Measurements from ENCODE around the gene AKAP13.

AKAP13 gene

DNA sequence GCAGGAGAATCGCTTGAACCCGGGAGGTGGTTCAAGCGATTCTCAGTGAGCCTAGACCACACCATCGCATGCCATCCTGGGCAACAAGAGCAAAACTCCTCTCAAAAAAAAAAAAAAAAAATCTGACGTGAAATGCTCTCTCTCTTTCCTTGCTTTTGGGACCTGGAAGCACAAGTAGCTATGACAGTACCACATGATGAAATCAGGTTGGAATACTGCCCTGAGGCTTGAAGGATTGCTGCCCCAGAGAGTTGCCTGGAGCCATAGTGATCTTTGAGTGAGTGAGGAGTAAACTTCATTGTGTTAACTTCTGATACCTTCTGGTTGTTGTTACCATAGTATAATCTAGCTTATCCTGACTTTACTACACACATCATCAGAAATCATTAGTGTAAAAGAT is 23.3 kb downstream of the AKAP13 start:
- no peak overlapping the region for H3K4me3 ChIP-seq (ENCODE audit: low read length)

DNA sequence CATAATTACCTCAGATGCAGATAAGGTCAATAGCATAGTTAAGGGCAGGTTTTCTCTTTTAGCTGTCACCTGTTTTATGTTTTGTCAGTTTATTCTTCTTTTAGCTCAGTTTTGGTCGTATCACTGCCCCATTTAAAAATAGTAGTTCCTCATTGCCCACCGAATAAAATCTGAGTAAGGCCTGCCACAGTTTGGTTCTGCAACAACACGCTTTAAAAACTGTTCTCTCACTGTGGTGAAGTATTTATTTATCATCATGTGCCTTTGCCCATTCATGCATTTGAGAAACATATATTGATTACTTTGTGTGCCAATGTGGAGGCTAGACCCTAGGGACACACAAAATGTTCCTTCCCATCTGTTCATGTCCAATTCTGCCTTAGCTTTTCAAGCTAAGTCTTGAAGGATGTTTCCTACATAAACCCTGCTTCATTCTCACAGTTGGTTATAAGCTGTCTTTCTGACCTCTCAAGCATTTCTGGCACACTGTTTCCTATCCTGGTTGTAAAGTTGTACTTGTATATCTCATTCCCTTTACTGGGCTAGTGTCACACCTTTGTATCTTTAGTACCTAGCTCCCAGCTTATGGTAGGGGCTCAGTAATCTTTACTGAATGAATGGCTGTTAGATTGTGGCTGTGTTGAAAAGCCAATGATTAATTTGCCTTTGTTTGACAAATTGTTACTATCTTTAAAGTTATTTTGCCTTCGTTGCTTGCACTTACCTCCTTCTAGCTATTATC is 23.9 kb downstream of the AKAP13 start:
- no peak for DNase-seq (ENCODE audit: low read depth, low spot score)
- no peak overlapping the region for H3K4me3 ChIP-seq (ENCODE audit: low read length)

More for the DNA sequence above, 23.3 kb downstream of the AKAP13 start:
- no peak for DNase-seq (ENCODE audit: low read depth, low spot score)

DNA sequence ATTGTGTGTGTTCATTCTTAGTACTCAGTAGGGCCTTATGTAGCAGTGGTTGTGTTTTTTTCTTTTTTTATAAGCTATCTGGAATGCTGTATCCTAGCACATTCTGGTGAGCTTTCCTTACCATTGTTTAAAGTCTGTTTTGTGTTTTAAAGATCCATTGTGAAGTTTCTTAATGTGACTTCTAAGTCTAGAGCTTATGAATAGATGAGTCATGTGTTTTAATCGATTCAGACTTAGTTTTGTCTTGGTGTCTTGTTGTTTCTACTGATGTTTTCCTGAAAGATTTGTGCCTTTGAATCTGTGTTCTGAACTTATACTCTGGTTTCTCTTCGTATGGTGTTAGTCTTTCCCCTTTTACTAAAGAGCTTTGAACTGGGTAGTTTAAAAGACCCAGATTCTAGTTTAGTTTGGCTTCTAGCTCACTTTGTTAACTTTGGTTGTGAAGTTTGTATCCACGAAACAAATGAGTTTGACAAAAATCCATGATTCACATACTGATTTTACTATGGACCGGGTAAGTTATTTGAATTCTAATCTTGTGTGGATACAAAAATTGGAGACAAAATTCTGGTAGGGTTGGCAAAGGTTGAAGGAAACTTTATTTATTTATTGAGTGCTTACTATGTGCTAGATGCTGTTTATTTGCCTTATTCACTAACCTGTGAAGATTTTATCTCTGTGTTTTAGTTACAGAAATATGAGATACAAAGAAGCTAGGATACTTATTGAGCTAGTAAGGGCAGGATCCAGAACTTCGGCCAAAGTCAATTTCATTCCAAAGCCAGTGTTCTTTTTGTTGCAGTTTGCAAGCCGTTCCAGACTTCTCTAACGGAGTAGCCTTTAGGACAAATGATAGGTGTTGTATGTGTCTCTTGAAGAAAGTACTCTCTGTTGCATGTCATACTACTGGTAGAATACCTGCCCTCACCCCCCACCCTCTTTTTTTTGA is 24.8 kb downstream of the AKAP13 start:
- DNase-seq (ENCODE audit: low read depth, low spot score) = no peak
- no peak overlapping the region for H3K4me3 ChIP-seq (ENCODE audit: low read length)

DNA sequence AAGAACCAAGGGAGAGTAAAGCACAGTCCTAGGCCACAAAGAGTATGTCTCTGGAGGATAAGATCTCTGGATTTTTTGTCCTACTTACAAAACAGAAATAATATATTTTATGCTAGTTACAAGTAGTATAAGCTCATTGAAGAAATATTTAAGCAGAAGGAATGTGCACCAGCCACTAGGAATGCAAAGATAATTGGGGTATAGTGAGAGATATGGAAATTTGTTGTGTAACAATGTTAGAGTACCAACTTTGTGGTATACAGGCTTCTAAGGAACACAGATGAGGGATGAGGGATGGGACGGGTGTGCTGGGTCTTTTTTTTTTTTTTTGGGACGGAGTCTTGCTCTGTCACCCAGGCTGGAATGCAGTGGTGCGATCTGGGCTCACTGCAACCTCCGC is 26.5 kb downstream of the AKAP13 start:
- no peak for DNase-seq (ENCODE audit: low read depth, low spot score)
- H3K4me3 ChIP-seq (ENCODE audit: low read length) = no peak overlapping the region

DNA sequence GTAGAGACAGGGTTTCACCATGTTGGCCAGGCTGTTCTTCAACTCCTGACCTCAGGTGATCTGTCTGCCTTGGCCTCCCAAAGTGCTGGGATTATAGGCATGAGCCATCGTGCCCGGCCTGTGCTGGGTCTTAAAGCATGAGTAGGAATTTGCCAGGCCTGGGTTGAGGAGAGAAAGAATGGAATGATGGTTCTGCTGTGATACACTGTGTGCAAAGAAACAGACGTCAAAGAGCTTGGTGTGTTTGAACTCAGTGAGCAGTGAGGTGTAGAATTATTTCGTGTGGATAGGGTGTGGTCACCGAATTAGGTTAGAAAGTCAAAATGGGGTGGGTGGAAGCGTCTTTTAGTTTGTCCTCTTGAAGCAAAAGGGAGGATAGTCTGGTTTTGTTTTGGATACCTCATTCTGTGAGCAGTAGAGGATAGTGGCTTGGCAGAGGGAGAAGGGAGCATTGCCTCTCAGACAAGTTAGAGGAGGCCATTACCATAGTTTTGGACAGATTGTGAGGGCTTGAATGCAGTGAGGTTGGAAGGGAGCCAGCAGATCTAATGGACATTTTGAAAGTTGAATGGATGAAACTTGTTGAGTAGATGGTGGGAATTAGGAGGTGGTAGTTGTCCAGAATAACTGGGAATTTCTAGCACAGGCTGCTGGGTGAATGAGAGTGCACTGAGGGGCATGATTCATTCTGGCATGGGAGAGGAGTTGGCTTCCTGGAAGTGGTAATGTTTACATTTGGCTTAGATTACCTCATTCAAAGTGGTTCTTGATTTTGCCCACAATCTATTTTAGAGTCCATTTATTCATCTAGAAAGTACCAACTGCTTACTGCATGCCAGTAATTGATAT is 27.2 kb downstream of the AKAP13 start:
- H3K4me3 ChIP-seq (ENCODE audit: low read length) = no peak overlapping the region
- DNase-seq (ENCODE audit: low read depth, low spot score) = no peak

DNA sequence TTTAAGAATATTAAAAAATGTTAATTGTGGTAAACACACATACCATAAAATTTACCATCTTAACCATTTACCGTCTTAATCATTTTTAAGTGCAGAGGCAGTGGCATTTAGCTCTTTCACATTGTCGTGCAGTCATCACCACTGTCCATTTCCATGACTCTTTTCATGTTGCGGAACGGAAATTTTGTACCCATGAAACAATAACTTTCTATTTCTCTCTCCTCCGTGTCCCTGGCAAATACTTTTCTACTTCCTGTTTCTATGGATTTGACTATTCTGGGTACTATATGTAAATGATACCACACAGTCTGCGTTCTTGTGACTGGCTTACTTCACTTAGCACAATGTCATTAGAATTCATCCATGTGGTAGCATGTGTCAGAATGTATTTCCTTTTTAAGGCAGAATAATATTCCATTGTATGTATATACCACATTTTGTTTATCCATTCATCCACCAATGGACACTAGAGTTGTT is 27.9 kb downstream of the AKAP13 start:
- no peak overlapping the region for H3K4me3 ChIP-seq (ENCODE audit: low read length)
- no peak for DNase-seq (ENCODE audit: low read depth, low spot score)

DNA sequence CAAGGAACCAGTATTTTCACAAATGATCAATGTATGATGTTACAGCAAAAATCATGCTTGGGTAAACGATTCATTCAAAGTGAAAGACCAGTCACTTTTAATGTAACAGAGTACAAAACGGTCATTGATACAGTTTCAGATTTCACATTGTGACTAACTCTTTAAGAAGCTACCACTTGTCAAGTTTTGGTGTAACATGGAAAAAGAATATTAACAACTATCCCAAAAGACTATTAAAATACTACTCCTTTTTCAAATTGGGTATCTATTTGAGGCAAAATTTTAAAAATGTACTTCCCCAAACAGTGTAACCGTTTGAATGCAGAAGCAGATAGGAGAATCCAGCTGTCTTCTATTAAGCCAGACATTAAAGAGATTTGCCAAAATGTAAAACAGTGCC is 31.7 kb downstream of the AKAP13 start:
- no peak overlapping the region for H3K4me3 ChIP-seq (ENCODE audit: low read length)
- DNase-seq (ENCODE audit: low read depth, low spot score) = no peak

DNA sequence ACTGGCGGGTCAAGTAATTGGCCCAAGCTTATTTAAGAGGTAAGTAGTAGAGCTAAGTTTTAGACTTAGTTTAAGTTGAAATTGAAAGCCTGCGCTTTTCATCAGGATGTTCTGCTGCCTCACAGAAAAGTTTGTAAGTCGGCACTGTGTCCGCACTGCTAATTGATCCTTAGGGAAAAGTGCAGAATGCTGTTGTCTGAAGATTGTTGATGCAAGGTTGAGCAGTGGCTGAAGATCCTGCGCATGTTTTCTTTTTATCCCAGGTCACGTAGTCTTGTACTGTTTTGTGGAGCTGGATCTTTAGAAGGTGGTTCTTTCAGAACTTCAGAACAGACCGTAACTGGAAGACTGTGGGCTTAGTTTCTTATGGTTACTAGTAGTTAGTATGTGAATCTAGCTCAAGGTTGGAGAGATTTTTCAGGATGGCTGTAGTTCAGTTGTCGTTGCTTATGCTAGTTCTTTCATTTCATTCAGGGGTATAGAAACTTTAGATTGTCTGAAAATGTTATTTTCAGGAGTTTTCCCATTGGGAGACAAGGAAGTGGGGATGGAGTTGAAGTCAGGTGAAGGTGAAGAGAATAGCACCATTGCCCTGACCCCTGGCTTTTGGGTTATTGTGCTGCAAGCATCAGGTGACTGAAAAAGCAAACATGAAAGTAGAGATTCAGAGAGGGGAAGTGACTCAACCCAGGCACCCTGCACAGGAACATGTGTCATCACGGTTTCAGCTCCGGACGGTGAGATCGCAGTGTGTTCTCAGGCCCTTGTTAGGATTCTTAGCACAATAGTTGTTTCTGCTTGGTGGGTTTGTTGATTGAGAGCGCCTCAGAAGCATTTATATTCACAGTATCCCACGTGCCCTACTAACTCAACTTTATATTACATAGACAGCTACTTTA is 32.8 kb downstream of the AKAP13 start:
- peak; percentile 8 for DNase-seq (ENCODE audit: low read depth, low spot score)
- H3K4me3 ChIP-seq (ENCODE audit: low read length) = no peak overlapping the region

DNA sequence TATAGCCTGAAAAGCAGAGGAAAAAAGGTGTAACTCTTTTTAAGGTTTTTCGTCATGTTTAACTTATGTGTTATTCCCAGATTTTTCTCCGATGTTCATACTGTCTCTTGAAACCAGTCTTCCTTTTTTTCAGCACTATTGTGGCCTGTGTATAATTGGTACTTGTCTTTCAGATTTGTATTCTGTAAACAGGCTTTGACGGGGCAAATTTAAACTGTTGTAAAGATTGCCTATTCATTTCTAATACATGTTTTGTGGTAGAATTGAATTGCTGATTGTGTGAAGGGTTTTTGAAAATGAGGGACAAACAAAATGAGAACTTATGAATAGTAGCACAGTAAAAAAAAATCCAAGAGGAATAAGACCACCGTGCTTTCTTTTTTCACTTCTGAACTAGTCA is 33.6 kb downstream of the AKAP13 start:
- no peak for DNase-seq (ENCODE audit: low read depth, low spot score)
- H3K4me3 ChIP-seq (ENCODE audit: low read length) = no peak overlapping the region

DNA sequence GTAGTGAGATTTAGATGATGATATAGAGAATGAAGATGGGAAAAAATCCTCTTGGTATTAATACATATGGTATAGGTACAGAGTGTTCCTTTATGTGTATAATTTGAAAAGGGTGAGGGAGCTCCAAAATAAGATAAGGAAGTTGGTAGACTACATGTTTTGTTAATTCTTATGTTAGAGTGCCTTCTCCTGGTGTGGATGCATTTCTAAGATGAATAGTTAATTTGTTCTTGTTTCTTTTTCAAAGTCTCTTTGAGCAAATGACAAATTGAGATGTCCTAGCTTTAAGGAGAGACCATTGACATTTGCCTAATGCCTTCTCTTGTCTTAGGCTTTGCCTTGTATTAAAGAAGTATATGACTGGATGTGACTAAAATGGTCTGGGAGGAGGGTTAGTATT is 34.1 kb downstream of the AKAP13 start:
- DNase-seq (ENCODE audit: low read depth, low spot score) = peak; percentile 6
- H3K4me3 ChIP-seq (ENCODE audit: low read length) = no peak overlapping the region

DNA sequence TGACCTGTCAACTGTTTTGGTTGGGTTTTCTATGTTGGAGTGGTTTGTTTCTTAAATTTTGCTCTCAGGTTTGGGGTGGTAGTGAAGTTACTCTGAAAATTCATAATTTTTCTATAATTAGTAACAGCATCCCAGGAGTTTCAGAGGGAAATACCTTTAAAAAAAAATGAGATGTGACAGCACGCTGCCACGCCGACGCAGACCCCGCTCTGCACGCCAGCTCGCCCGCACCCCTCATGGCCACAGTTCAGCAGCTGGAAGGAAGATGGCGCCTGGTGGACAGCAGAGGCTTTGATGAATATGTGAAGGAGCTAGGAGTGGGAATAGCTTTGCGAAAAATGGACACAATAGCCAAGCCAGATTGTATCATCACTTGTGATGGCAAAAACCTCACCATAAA is 34.6 kb downstream of the AKAP13 start:
- no peak for DNase-seq (ENCODE audit: low read depth, low spot score)

DNA sequence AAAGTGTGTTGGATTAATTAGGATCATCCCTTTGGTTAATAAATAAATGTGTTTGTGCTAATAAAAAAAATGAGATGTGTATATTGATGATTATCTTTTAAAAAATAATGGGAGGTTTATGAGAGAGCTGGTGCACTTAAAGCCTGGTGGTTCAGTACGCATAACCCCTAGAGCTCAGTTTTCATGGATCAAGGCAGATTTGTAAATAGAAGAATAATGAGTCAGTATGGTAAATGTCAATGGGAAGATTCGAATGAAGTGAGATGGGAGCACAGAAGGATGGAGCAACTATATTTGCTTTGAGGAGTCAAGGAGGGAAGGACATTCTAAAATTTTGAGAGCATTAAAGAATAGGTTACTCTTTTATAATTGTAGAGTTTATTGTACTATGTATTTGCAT is 35.4 kb downstream of the AKAP13 start:
- no peak overlapping the region for H3K4me3 ChIP-seq (ENCODE audit: low read length)
- no peak for DNase-seq (ENCODE audit: low read depth, low spot score)

More for the DNA sequence above, 34.6 kb downstream of the AKAP13 start:
- H3K4me3 ChIP-seq (ENCODE audit: low read length) = no peak overlapping the region

DNA sequence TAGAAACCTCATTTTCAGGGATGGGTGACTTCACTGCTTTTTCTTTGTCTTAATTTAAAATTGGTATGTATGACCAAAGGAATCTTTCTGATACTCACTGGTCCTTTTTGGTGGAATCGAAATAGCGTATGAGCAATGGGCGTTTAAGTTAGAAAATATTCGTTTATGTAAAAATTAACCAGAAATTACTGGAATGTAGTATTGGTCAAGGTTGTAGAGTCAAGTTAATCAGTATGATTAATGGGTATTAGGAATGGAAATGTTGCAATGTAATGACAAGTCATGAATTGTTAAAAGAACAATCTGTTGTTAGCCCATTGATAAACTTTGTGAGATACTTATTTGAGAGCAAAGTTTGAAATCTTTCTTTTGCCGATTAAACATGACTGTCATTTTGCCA is 36.9 kb downstream of the AKAP13 start:
- no peak overlapping the region for H3K4me3 ChIP-seq (ENCODE audit: low read length)
- no peak for DNase-seq (ENCODE audit: low read depth, low spot score)

DNA sequence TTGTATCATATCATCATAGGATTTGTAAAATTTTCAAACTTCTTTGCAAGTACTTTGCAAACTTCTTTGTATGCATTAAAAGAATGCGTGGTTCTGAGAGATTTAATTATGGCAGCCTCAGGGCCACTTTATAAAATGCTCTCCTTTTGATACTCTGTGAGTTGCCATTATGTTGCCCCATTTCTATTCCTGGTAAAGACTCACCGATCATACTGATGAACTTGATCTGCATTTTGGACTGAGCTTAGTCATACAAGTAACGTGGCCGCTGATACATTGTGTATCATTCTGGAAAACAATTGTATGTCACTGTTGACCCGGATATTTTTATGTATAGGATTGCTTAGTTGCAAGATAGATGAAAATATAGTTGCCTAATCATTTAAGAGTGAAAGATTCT is 38.8 kb downstream of the AKAP13 start:
- no peak for DNase-seq (ENCODE audit: low read depth, low spot score)
- H3K4me3 ChIP-seq (ENCODE audit: low read length) = no peak overlapping the region

DNA sequence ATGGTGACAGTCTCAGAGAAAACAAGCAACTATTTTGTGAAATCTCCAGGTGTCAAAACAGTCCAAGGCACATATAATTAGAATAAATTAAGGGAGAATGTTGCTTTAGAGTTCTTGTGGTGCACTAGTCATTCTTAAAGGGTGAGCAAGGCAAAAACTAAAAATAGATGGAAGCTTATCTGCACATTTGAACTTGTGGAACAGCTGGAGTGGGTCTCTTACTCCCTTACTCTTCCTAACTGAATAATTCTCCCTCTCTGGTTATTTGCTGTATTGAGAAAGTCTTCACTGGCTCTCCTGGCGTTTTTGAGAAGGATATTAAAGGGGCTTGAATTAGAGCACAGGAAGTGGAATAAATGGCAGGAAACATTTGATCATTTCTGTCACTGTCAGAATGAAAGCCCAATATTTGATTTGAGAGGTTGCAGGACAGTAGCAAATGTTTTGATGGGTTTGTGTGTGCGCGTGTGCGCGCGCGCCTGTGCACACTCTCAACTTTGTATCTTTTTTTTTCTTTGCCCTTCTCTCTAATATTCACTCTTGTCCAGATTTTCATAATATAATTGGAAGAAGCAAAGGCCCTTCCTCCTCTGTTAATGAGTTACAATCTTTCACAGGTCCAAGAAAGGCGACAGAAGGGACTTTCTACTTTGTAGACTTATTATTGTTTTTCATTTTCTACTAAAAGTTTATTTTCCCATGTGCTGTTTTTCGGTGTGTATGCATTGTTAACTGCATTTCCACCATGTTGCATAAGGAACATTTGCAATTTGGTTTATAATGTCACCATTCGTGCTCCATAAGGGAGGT is 40.9 kb downstream of the AKAP13 start:
- no peak overlapping the region for H3K4me3 ChIP-seq (ENCODE audit: low read length)
- DNase-seq (ENCODE audit: low read depth, low spot score) = no peak

DNA sequence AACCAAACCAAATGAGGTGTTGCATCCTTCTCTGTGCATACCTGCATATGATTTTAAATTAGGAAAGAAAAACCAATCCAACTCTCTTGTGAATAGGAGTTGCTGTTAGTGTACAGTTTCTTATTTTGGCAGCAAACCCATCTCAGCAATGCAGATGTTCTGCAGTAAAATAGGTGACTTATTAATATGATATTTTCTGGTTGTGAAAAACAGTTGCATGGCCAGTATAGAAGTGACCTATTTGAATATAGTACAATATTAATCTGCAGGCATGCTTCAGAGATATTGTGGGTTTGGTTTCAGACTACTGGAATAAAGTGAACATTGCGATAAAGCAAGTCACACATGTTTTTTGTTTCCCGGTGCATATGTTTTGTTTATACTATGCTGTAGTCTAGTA is 42.2 kb downstream of the AKAP13 start:
- DNase-seq (ENCODE audit: low read depth, low spot score) = no peak
- no peak overlapping the region for H3K4me3 ChIP-seq (ENCODE audit: low read length)

DNA sequence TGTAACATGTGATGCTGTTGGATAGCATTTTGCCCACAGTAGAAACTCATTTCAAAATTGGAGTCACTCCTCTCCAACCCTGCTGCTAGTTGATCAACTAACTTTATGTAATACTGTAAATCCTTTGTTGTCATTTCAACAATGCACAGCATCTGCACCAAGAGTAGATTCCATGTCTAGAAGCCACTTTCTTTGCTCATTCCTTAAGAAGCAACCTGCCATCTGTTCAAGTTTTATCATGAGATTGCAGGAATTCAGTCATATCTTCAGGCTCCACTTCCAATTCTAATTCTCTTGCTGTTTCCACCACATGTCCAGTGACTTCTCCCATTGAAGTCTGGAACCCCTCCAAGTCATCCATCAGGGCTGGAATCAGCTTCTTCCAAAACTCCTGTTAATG is 42.9 kb downstream of the AKAP13 start:
- H3K4me3 ChIP-seq (ENCODE audit: low read length) = no peak overlapping the region
- DNase-seq (ENCODE audit: low read depth, low spot score) = no peak

DNA sequence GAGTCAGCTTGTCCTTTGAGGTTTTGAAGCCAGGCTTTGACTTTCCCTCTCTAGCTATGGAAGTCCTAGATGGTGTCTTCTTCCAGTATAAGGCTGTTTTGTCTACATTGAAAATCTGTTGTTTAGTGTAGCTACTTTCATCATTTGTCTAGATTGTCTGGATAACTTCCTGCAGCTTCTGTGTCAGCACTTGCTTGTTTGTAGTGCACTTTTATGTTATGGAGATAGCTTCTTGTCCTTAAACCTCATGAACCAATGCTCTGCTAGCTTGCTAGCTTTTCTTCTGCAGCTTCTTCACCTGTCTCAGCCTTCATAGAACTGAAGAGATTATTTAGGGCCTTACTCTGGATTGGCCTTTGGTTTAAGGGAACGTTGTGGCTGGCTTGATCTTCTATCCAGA is 43.8 kb downstream of the AKAP13 start:
- DNase-seq (ENCODE audit: low read depth, low spot score) = no peak
- H3K4me3 ChIP-seq (ENCODE audit: low read length) = no peak overlapping the region
